Stimulated activated CD8-positive, alpha-beta memory T cell treated with anti-CD3 and anti-CD28 coated beads, Interleukin-4, amount 100 ng/mL, for 1 hour (primary cell): Measurements from ENCODE around the gene ZNF143.
"Not testable (repeated sequence)": the region's sequence is repeated elsewhere in the genome, so short reads cannot be mapped to it uniquely, and the experiment has no call there.

Experiments used
- DNase-seq, 2 donors: peaks; one replicate each; pipeline ENCODE4 v3.0.0-alpha.2; 2020; ENCODE audit warnings: low read depth in 2 of 2, low spot score in 1 of 2

ZNF143 gene

DNA sequence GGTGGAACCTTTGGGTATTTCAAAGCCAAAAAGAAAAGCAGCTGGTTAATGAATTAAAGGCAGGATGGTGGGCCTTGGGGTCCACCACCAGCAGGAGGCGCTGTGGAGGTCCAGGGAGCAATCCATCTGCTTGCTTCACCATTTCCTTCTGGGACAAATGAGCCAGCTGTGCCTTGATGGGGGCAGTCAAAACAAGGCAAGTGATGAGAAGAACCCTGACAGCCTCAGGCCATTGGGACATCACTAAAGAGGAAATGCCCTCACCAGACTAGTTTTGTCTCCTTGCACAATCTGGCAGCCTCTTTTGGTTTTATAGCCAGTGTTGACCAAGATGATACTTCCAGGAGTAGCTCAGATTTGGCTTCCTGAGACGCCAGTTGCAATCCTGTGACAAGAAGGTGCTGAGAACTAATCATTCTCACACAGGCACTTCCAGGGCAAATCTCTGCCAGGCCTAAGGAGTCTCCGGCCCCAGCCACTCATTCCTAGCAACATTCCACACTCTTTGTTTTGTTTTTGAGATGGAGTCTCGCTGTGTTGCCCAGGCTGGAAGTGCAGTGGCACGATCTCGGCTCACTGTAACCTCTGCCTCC lies 74.5 kb downstream of the ZNF143 start:
- DNase-seq: peak; percentile 59 to 69

GRCh38 chr11:9538548-9538947 lies 77.7 kb downstream of the ZNF143 start:
- no peak for DNase-seq

GRCh38 chr11:9549216-9549615 lies 88.4 kb downstream of the ZNF143 start:
- DNase-seq: not testable (repeated sequence)

GRCh38 chr11:9550191-9550628 lies 89.4 kb downstream of the ZNF143 start:
- DNase-seq: no peak

DNA sequence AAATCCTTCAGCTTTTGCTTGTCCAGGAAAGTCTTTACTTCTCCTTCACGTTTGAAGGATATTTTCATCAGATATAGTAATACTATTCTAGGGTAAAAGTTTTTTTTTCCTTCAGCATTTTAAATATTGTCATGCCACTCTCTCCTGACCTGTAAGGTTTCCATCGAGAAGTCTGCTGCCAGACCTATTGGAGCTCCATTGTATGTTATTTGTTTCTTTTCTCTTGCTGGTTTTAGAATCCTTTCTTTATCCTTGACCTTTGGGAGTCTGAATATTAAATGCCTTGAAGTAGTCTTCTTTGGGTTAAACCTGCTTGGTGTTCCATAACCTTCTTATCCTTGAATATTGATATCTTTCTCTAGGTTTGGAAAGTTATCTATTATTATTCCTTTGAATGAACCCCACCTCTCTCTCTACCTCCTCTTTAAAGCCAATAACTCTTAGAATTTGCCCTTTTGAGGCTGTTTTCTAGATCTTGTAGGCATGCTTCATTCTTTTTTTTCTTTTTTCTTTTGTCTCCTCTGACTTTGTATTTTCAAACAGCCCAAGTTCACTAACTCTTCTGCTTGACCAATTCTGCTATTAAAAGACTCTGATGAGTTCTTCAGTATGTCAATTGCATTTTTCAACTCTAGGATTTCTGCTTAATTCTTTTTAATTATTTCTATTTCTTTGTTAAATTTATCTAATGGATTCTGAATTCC lies 100.6 kb downstream of the ZNF143 start:
- no peak for DNase-seq

- no peak for DNase-seq
Measured at GRCh38 chr11:9562716-9563115, 101.9 kb downstream of the ZNF143 start.

DNA sequence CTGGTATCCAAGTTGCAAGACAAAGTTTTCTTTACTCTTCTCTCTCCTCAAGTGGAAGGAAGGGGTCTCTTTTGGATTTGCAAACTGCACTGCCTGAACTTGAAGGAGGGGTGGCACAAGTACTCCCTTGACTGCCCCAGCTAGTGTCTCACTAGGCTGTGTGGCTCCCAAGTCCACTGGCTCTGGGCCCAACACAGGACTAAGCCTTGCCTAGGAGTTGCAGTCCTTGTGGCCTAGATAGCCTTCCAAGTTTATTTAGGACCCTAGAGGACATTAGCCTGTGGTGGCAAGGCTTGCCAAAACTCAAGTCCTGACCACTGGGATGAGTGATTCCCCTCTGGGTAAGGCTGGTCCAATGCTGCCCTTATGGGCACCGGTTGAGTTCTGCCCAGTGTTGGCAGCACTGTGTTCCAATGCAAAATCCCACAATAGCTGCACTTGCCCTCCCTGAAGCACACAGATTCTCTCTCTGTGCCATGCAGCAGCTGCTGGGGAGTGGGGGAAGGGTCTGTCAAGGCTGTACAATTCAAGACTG lies 102.5 kb downstream of the ZNF143 start:
- no peak for DNase-seq

DNA sequence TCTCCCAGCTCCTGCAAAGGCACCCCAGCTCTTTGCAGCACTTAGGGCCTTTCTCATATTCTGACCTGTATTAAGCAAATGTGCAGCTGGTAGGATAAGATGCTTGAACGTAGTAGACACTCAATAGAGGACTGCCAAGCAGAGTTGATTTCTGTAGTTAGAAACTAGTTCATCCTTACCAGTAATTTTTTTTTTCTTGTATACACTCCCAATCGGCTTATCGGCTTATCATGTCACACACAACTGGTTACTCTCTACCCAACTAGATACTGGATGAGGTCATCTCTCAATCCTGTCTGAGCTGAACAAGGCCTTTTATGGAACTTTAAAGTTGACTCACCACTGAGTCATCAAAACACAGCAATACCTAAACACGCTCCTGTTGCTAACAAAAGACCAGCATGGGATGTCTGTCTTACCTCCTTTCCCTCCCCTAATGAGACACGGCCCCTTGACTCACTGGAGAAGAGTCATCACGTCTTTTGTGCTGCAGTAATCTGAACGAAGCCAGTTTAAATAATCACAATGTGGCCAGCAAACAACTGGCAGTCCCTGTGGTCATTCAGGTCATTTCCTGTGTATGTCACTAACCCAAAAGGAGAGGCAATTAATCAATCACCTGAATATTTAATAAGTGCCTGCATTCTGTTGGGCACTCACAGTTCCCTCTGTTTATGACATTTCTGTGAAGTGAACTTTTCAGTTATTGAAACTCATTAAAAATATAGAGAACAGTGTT lies 105.2 kb downstream of the ZNF143 start:
- DNase-seq: no peak

DNA sequence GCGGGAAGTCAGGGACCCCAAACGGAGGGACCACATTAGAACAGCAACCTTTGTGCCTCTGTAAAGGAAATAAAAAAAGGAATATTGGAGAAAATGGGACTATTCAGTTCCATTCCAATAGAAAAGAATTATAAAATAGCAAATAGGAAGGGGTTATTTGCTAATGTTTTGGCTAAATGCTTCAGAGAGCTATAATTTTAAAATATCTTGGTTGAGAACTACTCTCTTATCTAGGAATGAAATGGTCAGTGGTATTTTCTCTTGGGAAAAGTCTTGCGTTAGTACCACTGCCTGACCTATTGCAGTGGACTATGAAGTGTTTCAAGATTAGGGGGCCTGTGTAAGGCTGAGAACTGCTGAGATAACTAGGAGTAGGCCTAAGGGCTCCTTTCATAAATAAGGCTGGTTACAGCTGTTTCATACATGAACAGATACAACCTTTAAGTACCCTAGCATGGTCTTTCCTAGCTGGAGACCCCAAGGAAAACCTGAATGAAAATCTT lies 105.8 kb downstream of the ZNF143 start:
- DNase-seq: no peak

- DNase-seq: no peak
Measured at GRCh38 chr11:9567401-9567800, 106.6 kb downstream of the ZNF143 start.

DNA sequence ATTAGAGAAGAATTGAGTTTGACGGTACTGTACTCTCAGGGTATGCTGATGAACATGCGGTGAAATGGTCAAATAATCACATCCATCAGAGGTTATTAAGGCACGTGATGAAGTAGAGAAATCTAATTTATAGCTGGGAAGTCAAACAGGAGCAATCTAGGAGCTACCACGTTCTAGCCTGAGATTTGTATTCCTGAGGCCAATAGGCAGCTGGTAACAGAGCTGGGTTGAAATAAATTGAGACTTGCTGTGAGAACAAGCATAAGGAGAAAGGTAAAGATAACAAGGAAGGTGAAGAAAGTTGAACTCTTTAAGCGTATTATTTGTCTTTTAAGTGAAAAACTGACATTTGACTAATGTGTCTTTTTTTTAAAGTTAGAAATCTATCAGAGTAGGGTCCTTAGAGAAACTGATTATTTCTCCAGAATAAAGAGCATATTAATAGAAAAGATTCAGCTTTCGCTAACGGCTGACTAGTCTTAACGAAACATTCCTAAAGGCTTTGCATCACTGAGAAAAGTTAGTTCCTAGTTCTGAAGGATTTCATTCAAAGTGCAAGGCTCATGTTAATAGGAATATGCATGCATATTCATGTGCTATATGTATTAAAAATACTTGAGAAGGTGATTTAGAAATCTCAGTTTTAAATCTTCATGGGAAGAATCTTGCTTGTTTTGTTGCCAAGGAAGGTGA lies 107.5 kb downstream of the ZNF143 start:
- DNase-seq: no peak

DNA sequence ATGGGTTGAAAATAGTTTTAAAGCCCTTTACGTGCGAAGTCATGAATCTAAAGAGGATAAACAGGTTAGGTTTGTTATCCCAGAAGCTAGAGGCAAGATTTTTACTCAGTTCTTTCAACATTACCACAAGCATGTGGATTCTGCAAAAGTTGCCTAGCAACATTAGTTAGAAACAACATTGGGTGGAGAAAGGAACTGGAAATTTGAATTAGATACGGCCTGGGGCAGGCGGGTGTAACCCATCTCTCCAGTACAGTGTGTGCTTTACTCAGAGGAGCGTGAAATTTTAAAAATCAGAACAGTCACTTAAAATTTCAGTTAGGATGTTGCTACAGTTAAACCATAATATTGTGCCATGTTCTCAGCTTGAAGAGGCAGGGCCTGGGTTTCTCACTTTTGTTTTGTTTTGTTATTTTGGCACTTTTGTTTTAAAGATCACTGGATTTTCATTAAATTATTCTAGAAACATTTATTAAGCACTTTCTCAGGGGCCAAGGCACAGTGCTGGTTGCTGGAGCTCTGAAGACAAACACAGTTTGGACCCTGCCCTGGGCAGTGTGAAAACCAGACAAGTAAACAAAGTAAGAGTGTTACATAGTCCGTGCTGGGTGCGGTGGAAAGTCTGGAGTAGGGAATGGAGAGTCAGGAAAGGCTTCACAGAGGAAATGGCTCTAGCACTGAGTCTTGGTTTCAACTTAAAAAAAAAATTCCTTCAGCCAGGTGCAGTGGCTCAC lies 108.2 kb downstream of the ZNF143 start:
- DNase-seq: no peak

DNA sequence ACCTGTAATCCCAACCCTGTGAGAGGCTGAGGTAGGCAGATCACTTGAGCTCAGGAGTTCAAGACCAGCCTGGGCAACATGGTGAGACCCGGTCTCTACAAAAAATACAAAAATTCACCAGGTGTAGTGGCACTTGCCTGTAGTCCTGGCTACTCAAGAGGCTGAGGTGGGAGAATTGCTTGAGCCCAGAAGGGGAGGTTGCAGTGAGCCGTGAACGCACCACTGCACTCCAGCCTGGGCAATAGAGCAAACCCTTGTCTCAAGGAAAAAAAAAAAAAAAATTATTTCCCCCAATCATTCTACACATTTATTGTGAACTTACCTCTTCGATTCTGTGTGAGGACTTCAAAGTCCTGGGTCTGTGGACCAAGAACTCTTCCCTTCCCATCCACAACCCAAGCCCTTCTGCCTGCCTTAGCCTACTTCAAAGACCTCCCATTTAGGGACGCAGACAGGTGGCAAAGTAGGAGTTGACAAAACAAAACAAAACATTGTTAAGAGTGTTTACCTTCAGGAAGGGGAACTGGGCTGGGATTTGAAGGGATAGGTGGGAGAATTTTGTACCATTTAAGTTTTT lies 108.9 kb downstream of the ZNF143 start:
- DNase-seq: no peak

GRCh38 chr11:9570313-9571025 lies 109.7 kb downstream of the ZNF143 start:
- DNase-seq: no peak

DNA sequence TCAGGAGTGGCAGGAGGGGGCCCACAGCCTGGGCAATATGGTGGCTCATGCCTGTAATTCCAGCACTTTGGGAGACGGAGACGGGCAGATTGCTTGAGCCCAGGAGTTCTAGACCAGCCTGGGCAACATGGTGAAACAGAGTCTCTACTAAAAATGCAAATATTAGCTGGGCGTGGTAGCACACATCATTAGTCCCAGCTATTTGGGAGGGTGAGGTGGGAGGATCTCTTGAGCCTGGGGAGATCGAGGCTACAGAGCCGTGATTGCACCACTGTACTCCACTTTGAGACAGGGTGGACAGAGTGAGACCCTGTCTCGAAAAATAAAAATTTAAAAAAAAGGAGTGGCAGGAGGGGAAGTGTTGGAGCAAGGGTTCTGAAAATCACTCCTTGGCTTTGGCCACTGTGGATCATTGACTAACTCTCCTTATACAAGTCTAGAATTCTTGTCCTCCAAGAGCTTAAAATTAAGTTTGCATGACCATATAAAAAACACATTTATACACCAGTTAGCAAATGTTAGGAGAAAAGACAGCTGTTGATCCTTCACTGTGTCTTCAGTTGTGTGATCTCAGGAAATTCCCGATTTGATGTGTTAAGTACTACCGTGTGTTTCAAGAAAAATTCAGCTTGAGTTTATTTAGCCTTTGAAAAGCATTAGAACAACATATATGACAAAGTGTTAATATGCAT lies 110.4 kb downstream of the ZNF143 start:
- DNase-seq: no peak

DNA sequence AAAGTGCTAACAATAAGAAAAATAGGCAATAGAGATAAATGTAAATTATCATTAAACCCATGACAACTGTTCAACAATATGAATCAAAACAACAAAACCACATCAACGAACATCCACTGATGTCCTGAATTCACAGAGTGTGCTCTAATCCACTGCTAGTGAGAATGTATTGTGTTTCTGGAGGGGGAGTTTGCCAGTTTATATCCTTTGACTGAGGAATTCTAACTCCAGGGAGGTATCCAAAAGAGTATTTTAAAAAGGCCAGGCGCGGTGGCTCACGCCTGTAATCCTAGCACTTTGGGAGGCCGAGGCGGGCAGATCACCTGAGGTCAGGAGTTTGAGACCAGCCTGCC lies 110.9 kb downstream of the ZNF143 start:
- DNase-seq: no peak

DNA sequence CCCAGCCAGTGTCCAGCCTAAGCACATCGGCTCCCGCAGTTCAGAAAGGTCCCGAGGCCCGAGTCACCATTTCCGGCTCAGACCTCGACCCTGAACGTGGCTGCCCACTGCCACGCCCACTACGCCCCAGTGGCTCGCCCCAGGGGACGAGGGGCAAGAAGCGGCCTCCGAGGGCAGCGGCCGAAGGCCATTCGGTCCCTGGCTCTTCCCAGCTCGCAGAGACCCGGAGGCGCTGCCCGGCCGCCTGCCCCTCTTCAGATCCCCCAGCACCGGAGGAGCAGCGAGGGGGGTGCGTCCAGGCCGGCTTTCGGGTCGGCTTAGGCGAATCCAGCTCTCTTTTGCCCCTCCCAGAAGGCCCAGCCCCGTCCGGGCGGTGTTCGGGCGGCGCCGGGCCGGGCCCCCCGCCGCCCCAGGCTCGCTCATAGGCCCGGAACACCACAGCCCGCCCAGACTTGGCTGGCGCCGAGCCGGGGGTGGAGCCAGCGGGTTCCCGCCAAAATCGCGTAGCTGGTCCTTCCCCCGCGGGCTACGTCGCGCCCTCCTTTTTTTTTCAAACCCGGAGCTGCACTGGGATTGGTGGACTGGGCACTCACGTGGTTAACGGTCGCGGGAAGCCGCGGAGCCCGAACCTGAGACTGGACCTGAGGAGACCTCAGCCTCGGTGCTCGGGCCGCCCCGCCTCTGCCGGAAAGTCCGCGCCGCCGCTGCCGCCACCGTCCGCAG lies 112.4 kb downstream of the ZNF143 start, which contains the start of gene WEE1:
WEE1 (plus strand) TSS at position 619 of the 723 bp plus-strand sequence. CDS start 264 bp downstream, outside the sequence.
- DNase-seq: peak; percentile 80 to 92
